Ascending aorta (tissue), 2 donors: ENCODE measurements around the gene NUP160. TPM values are rescaled to one million over a fixed set of nuclear protein-coding genes. Genes with fewer than 3 reads are reported as not detected.

Experiments used
- DNase-seq, 2 donors: peaks; one replicate each; pipeline ENCODE4 v3.0.0-alpha.2; 2019; ENCODE audit warnings: low spot score in 2 of 2
- H3K27ac ChIP-seq, 2 donors: fragments of 200-600 bp; sonication (generic); one replicate each; pipeline ENCODE4 v1.5.1; 2016 to 2017; ENCODE audit warnings: mild to moderate bottlenecking in 1 of 2
- H3K27me3 ChIP-seq: fragments of 200-600 bp; sonication (generic); one replicate; pipeline ENCODE4 v1.5.1; 2017
- H3K36me3 ChIP-seq, 2 donors: fragments of 200-600 bp; sonication (generic); one replicate each; pipeline ENCODE4 v1.5.1; 2016
- H3K4me1 ChIP-seq, 2 donors: fragments of 200-600 bp; sonication (generic); one replicate each; pipeline ENCODE4 v1.5.1; 2016 to 2017; ENCODE audit warnings: mild to moderate bottlenecking in 1 of 2
- H3K4me3 ChIP-seq, 2 donors: fragments of 200-600 bp; sonication (generic); one replicate each; pipeline ENCODE4 v1.5.1; 2016 to 2017; ENCODE audit warnings: mild to moderate bottlenecking in 1 of 2
- H3K9me3 ChIP-seq, 2 donors: fragments of 200-600 bp; sonication (generic); one replicate each; pipeline ENCODE4 v1.5.1; 2016
- CTCF ChIP-seq, 3 experiments: fragments of 200-600 bp in 2 of 3; fragments of 450-650 bp in 1 of 3; sonication (generic) in 2 of 3; IDR thresholded peaks; one replicate each; pipeline ENCODE4 v1.5.1; 2016 to 2019; ENCODE audit warnings: antibody characterized with exemption in 3 of 3, mild to moderate bottlenecking in 1 of 3, moderate library complexity in 1 of 3
- intact Hi-C: fragments of 100-400 bp; cut with DNase I; formaldehyde crosslinking; loops from one replicate; pipeline ENCODE4 v1.15.1; 2023
- total RNA-seq: library from RNA; depleted of rRNA; stranded (reverse); fragments of >200 nt; gene quantifications from one replicate; pipeline ENCODE4 v1.1.0, GENCODE V29; 2016

The NUP160 gene
- total RNA-seq, 1 donor from 2014 or later = 14.0 TPM

- H3K27me3 ChIP-seq = no peaks in the 10 kb centered on the region
- intact Hi-C loops = no loop called here
- H3K4me1 ChIP-seq = peaks cover 0 to 11% of the 10 kb centered on the region in 2 donors
- H3K36me3 ChIP-seq = no peaks in the 10 kb centered on the region
- no peak for DNase-seq
- no peak overlapping the region for H3K27ac ChIP-seq
- H3K9me3 ChIP-seq = no peaks in the 10 kb centered on the region
- TF ChIP-seq CTCF (IDR thresholded peaks at IDR 0.05) = no peak
- no peak overlapping the region for H3K4me3 ChIP-seq
These were observed 9.9 kb upstream of the NUP160 start for GRCh38 chr11:47857892-47858543.

GRCh38 chr11:47857485-47857884 lies 9.3 kb upstream of the NUP160 start:
- no peaks in the 10 kb centered on the region for H3K9me3 ChIP-seq
- no peak for TF ChIP-seq CTCF (IDR thresholded peaks at IDR 0.05)
- peaks cover 0 to 11% of the 10 kb centered on the region in 2 donors for H3K4me1 ChIP-seq
- no peak overlapping the region for H3K27ac ChIP-seq
- H3K36me3 ChIP-seq = no peaks in the 10 kb centered on the region
- H3K4me3 ChIP-seq = no peak overlapping the region
- no peaks in the 10 kb centered on the region for H3K27me3 ChIP-seq
- intact Hi-C loops = no loop called here
- no peak for DNase-seq

GRCh38 chr11:47856186-47856585 lies 8.0 kb upstream of the NUP160 start:
- Histone ChIP-seq H3K9me3 (no peaks in the 10 kb centered on the region), H3K36me3 (no peaks in the 10 kb centered on the region), H3K27ac (no peak overlapping the region), H3K4me3 (no peak overlapping the region), H3K4me1 (peaks cover 0 to 11% of the 10 kb centered on the region in 2 donors), H3K27me3 (no peaks in the 10 kb centered on the region)
- TF ChIP-seq CTCF (IDR thresholded peaks at IDR 0.05) = no peak
- intact Hi-C loops = no loop called here
- DNase-seq = no peak

- Histone ChIP-seq H3K4me3 (no peak overlapping the region), H3K27ac (no peak overlapping the region), H3K9me3 (no peaks in the 10 kb centered on the region), H3K4me1 (peaks cover 0 to 11% of the 10 kb centered on the region in 2 donors), H3K27me3 (no peaks in the 10 kb centered on the region), H3K36me3 (no peaks in the 10 kb centered on the region)
- intact Hi-C loops = no loop called here
- no peak for DNase-seq
- TF ChIP-seq CTCF (IDR thresholded peaks at IDR 0.05) = no peak
These were observed 6.5 kb upstream of the NUP160 start for GRCh38 chr11:47854667-47855066.

- no peak overlapping the region for H3K4me3 ChIP-seq
- intact Hi-C loops = no loop called here
- no peak for DNase-seq
- no peaks in the 10 kb centered on the region for H3K36me3 ChIP-seq
- no peaks in the 10 kb centered on the region for H3K9me3 ChIP-seq
- no peak overlapping the region for H3K27ac ChIP-seq
- H3K27me3 ChIP-seq = no peaks in the 10 kb centered on the region
- peaks cover 2 to 5% of the 10 kb centered on the region in 2 donors for H3K4me1 ChIP-seq
- no peak for TF ChIP-seq CTCF (IDR thresholded peaks at IDR 0.05)
These were observed 3.9 kb upstream of the NUP160 start for GRCh38 chr11:47852053-47852452.

GRCh38 chr11:47850337-47850736 lies 2.2 kb upstream of the NUP160 start:
- intact Hi-C loops = no loop called here
- Histone ChIP-seq H3K4me1 (peaks cover 4 to 11% of the 10 kb centered on the region in 2 donors), H3K27ac (no peak overlapping the region), H3K36me3 (peaks cover 0 to under 1% of the 10 kb centered on the region in 2 donors), H3K4me3 (no peak overlapping the region), H3K27me3 (no peaks in the 10 kb centered on the region), H3K9me3 (no peaks in the 10 kb centered on the region)
- DNase-seq = no peak
- TF ChIP-seq CTCF (IDR thresholded peaks at IDR 0.05) = no peak
